GM19468 (cell line): ENCODE results near the gene TBCK.
"Not testable (repeated sequence)": the region's sequence is repeated elsewhere in the genome, so short reads cannot be mapped to it uniquely, and the experiment has no call there.

ENCODE experiments used
- ATAC-seq: cut with Tn5 transposase; IDR thresholded peaks from one replicate; pipeline ENCODE4 v1.9.1; 2021; ENCODE audit warnings: mild to moderate bottlenecking, moderate library complexity, moderate number of reproducible peaks; ENCODE audit not compliant: unreplicated experiment; ENCODE audit errors: extremely low read depth

The TBCK gene

GRCh38 chr4:106323119-106323518 lies 7.1 kb upstream of the TBCK start:
- no peak for ATAC-seq

GRCh38 chr4:106321814-106322213 lies 5.8 kb upstream of the TBCK start:
- ATAC-seq = not testable (repeated sequence)

GRCh38 chr4:106321168-106321567 lies 5.2 kb upstream of the TBCK start:
- not testable (repeated sequence) for ATAC-seq

GRCh38 chr4:106320235-106320634 lies 4.2 kb upstream of the TBCK start:
- ATAC-seq = no peak

GRCh38 chr4:106318511-106318910 lies 2.5 kb upstream of the TBCK start:
- ATAC-seq = no peak

GRCh38 chr4:106317815-106318214 lies 1.8 kb upstream of the TBCK start:
- ATAC-seq = no peak

GRCh38 chr4:106316773-106317409 lies 882 bp upstream of the TBCK start:
- no peak for ATAC-seq

GRCh38 chr4:106315476-106315967 lies 487 bp downstream of the TBCK start:
- ATAC-seq = no peak

- ATAC-seq = no peak
Measured at GRCh38 chr4:106314960-106315359, 1.0 kb downstream of the TBCK start.

GRCh38 chr4:106312997-106313522 lies 2.9 kb downstream of the TBCK start:
- ATAC-seq = no peak

GRCh38 chr4:106312377-106312776 lies 3.6 kb downstream of the TBCK start:
- no peak for ATAC-seq

GRCh38 chr4:106306561-106306960 lies 9.4 kb downstream of the TBCK start:
- ATAC-seq = no peak

- ATAC-seq = no peak
Measured at GRCh38 chr4:106305435-106306055, 10.5 kb downstream of the TBCK start.

GRCh38 chr4:106304632-106305031 lies 11.4 kb downstream of the TBCK start:
- no peak for ATAC-seq

- ATAC-seq = no peak
Measured at GRCh38 chr4:106303548-106304281, 12.3 kb downstream of the TBCK start.

- no peak for ATAC-seq
Measured at GRCh38 chr4:106302062-106302438, 14.0 kb downstream of the TBCK start.

GRCh38 chr4:106301393-106302061 lies 14.5 kb downstream of the TBCK start:
- ATAC-seq = no peak

- ATAC-seq = no peak
Measured at GRCh38 chr4:106299977-106300376, 16.0 kb downstream of the TBCK start.

- no peak for ATAC-seq
Measured at GRCh38 chr4:106297245-106298035, 18.6 kb downstream of the TBCK start.

- ATAC-seq = no peak
Measured at GRCh38 chr4:106294062-106294461, 21.9 kb downstream of the TBCK start.
